ENCODE results near the gene CTIF. TPM values are rescaled to one million over a fixed set of nuclear protein-coding genes. Genes with fewer than 3 reads are reported as not detected.

CTIF gene
- total RNA-seq, 1 donor from 2014 or later: 35.1 TPM

- no peak for DNase-seq (ENCODE audit: extremely low spot score in 2 of 2)
- H3K9me3 ChIP-seq: no peaks in the 10 kb centered on the region
- no peak overlapping the region for H3K4me3 ChIP-seq
- intact Hi-C loops (cut with DNase I): loop anchor here (10.0 kb wide), 1 partner anchor 595 kb away; the partner anchor contains the start of gene C18orf32
- no peaks in the 10 kb centered on the region for H3K36me3 ChIP-seq
- H3K27ac ChIP-seq: peak overlapping the region; percentile 54
- no peaks in the 10 kb centered on the region for H3K27me3 ChIP-seq
- TF ChIP-seq CTCF (IDR thresholded peaks at IDR 0.05): no peak
- TF ChIP-seq POLR2A (IDR thresholded peaks at IDR 0.05): no peak
- no peak for TF ChIP-seq POLR2AphosphoS5 (IDR thresholded peaks at IDR 0.05; ENCODE audit: insufficient read depth in 1 of 2, low read depth in 1 of 2)
- H3K4me1 ChIP-seq: peaks cover 68% of the 10 kb centered on the region
Measured at GRCh38 chr18:48889981-48890762, 351.3 kb downstream of the CTIF start.

- DNase-seq (ENCODE audit: extremely low spot score in 2 of 2): no peak
- no peaks in the 10 kb centered on the region for H3K36me3 ChIP-seq
- intact Hi-C loops (cut with DNase I): loop anchor here (10.0 kb wide), 1 partner anchor 593 kb away; the partner anchor contains the start of gene C18orf32
Measured at GRCh38 chr18:48891721-48892120, 352.9 kb downstream of the CTIF start.

GRCh38 chr18:48892146-48892855 lies 353.5 kb downstream of the CTIF start:
- no peaks in the 10 kb centered on the region for H3K27me3 ChIP-seq
- no peak overlapping the region for H3K27ac ChIP-seq
- H3K36me3 ChIP-seq: no peaks in the 10 kb centered on the region
- TF ChIP-seq POLR2A (IDR thresholded peaks at IDR 0.05) (no peak), POLR2AphosphoS5 (IDR thresholded peaks at IDR 0.05; ENCODE audit: insufficient read depth in 1 of 2, low read depth in 1 of 2) (no peak), CTCF (IDR thresholded peaks at IDR 0.05) (no peak)
- no peak overlapping the region for H3K4me3 ChIP-seq
- intact Hi-C loops (cut with DNase I): loop anchor here (10.0 kb wide), 1 partner anchor 592 kb away; the partner anchor contains the start of gene C18orf32
- H3K9me3 ChIP-seq: no peaks in the 10 kb centered on the region
- no peak for DNase-seq (ENCODE audit: extremely low spot score in 2 of 2)
- H3K4me1 ChIP-seq: peaks cover 68% of the 10 kb centered on the region

More at GRCh38 chr18:48891721-48892120, 352.9 kb downstream of the CTIF start:
- Histone ChIP-seq H3K4me3 (no peak overlapping the region), H3K27ac (no peak overlapping the region), H3K9me3 (no peaks in the 10 kb centered on the region), H3K4me1 (peaks cover 64% of the 10 kb centered on the region), H3K27me3 (no peaks in the 10 kb centered on the region)
- TF ChIP-seq POLR2AphosphoS5 (IDR thresholded peaks at IDR 0.05; ENCODE audit: insufficient read depth in 1 of 2, low read depth in 1 of 2) (no peak), CTCF (IDR thresholded peaks at IDR 0.05) (no peak), POLR2A (IDR thresholded peaks at IDR 0.05) (no peak)

- DNase-seq (ENCODE audit: extremely low spot score in 2 of 2): no peak
- no peaks in the 10 kb centered on the region for H3K36me3 ChIP-seq
- no peak overlapping the region for H3K27ac ChIP-seq
Measured at GRCh38 chr18:48893061-48893607, 354.3 kb downstream of the CTIF start.

More at GRCh38 chr18:48893061-48893607, 354.3 kb downstream of the CTIF start:
- Histone ChIP-seq H3K4me1 (peaks cover 63% of the 10 kb centered on the region), H3K27me3 (no peaks in the 10 kb centered on the region), H3K4me3 (no peak overlapping the region), H3K9me3 (no peaks in the 10 kb centered on the region)
- no peak for TF ChIP-seq POLR2A (IDR thresholded peaks at IDR 0.05)
- no peak for TF ChIP-seq POLR2AphosphoS5 (IDR thresholded peaks at IDR 0.05; ENCODE audit: insufficient read depth in 1 of 2, low read depth in 1 of 2)
- no peak for TF ChIP-seq CTCF (IDR thresholded peaks at IDR 0.05)
- intact Hi-C loops (cut with DNase I): loop anchor here (10.0 kb wide), 1 partner anchor 592 kb away; the partner anchor contains the start of gene C18orf32
